ENCODE measurements around the gene ACACA. TPM values are rescaled to one million over a fixed set of nuclear protein-coding genes. Genes with fewer than 3 reads are reported as not detected.
A peak's percentile ranks its signal among the peaks of the same experiment; 100 is the strongest.

ACACA gene
- total RNA-seq, 8 experiments from 2014 or later, result 38.5 to 94.5 (median 47.3) TPM

GRCh38 chr17:37142294-37142896, 264.2 kb downstream of the ACACA start:
- in situ Hi-C loops (cut with MboI; ENCODE audit: low pct_unique_long_range_greater_than_20kb in 2 of 9, low sequenced_read_pairs in 9 of 9, unreplicated experiment in 9 of 9), result no loop called here
- Histone ChIP-seq H3K27ac (no peak overlapping the region), H3K4me3 (no peak overlapping the region), H3K4me1 (replicated peaks in 1 of 2) (peaks cover 27 to 48% of the 10 kb centered on the region in 2 donors)
- ATAC-seq (replicated peaks in 6 of 8), result no peak
- 70 to 100% (median 90%) methylated on average over 2 to 5 of the region's 5 CpGs; no CpG with 5 or more reads in 2 of the 10 experiments for WGBS, 10 experiments

DNA sequence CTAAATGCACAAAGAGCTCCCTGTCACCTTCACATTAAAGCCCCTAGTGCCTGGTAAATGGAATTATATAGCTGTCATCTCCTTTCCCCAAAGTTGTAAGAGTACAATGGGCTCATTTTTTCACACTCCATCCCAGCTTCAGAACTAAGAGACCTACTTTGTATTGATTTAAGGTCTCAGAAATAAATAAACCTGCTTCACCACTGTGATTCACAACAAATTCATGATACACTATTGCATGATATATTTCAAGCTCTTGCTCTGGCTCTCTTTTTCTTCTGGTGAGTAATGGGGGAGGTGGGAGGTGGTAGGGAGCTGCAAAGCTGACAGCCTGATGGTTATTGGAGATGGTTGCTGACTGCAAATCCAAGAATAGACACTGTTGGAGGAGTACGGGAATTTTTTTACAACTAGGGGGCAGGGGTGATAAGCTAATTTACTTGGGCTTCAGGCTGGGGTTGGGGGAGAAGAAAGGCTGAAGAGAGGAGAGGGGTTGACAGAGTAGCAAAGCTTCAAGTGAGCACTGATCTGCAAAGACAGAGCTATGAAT, 268.0 kb downstream of the ACACA start:
- H3K4me3 ChIP-seq, result no peak overlapping the region
- in situ Hi-C loops (cut with MboI; ENCODE audit: low pct_unique_long_range_greater_than_20kb in 2 of 9, low sequenced_read_pairs in 9 of 9, unreplicated experiment in 9 of 9), result no loop called here
- peak overlapping the region in 1 of 2 donors; percentile 4 for H3K27ac ChIP-seq
- peaks cover 31 to 50% of the 10 kb centered on the region in 2 donors for H3K4me1 ChIP-seq (replicated peaks in 1 of 2)
- ATAC-seq (replicated peaks in 6 of 8), result peak in 6 of 8 experiments; percentile 43 to 88 (median 86)
- 40 to 60% methylated on average over 1 of the region's 1 CpG; no CpG with 5 or more reads in 8 of the 10 experiments for WGBS, 10 experiments

- H3K4me3 ChIP-seq, result no peak overlapping the region
- peak; percentile 4 to 94 (median 31) for ATAC-seq (replicated peaks in 6 of 8)
- H3K27ac ChIP-seq, result no peak overlapping the region
- 57 to 97% (median 86%) methylated on average over 3 to 6 of the region's 6 CpGs for WGBS, 10 experiments
- H3K4me1 ChIP-seq (replicated peaks in 1 of 2), result peaks cover 37 to 56% of the 10 kb centered on the region in 2 donors
- in situ Hi-C loops (cut with MboI; ENCODE audit: low pct_unique_long_range_greater_than_20kb in 2 of 9, low sequenced_read_pairs in 9 of 9, unreplicated experiment in 9 of 9), result no loop called here
Observed at GRCh38 chr17:37137906-37138514, 268.6 kb downstream of the ACACA start.

DNA sequence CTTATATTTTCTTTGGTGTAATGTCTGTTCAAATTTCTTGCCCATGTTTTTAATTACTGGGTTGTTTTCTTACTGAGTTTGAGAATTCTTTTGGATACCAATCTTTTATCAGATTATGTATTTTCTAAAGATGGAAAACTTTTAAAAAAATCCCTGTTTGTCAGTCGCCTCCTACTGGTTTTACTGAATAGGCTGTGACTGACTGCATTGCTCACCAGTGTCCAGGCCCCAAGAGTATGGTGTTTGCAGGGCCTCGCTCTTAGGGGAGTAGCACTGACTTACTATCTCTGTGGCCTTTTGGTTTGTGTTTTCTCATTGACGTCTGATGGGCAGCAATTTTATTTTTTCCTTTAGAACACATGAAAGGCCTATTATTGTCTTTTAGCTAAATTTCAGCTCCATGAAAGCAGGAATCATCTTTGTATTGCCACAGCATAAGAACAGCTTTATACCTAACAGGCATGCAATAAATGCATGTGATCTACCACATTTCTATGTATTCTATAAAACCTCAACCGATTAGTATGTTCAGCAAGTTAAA, 269.5 kb downstream of the ACACA start:
- no peak overlapping the region for H3K27ac ChIP-seq
- in situ Hi-C loops (cut with MboI; ENCODE audit: low pct_unique_long_range_greater_than_20kb in 2 of 9, low sequenced_read_pairs in 9 of 9, unreplicated experiment in 9 of 9), result no loop called here
- no peak for ATAC-seq (replicated peaks in 6 of 8)
- no peak overlapping the region for H3K4me3 ChIP-seq
- peaks cover 46 to 62% of the 10 kb centered on the region in 2 donors for H3K4me1 ChIP-seq (replicated peaks in 1 of 2)
- 67 to 100% (median 83%) methylated on average over 1 to 4 of the region's 4 CpGs; no CpG with 5 or more reads in 1 of the 10 experiments for WGBS, 10 experiments

DNA sequence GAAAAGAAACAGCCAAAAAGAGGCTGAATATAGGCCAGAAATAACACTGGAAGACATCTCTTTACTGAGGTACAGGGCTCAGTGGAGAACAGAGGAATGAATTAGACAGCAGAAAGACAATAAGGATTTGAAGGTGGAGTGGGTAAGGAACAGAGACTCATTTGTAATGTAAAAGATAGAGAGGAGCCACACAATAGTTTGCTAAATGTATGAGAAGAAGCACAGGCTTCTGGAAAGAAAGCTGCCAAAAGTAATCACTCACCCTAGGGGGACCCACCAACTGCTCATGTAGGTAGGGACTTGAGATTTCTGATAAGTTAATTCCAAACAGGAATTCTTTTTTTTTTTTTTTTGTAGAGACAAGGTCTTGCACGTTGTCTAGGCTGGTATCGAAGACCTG, 271.1 kb downstream of the ACACA start:
- H3K27ac ChIP-seq, result no peak overlapping the region
- peaks cover 62 to 77% of the 10 kb centered on the region in 2 donors for H3K4me1 ChIP-seq (replicated peaks in 1 of 2)
- no peak for ATAC-seq (replicated peaks in 6 of 8)
- no peak overlapping the region for H3K4me3 ChIP-seq
- 59 to 87% (median 63%) methylated on average over 1 to 2 of the region's 2 CpGs; no CpG with 5 or more reads in 3 of the 10 experiments for WGBS, 10 experiments
- in situ Hi-C loops (cut with MboI; ENCODE audit: low pct_unique_long_range_greater_than_20kb in 2 of 9, low sequenced_read_pairs in 9 of 9, unreplicated experiment in 9 of 9), result no loop called here

GRCh38 chr17:37134050-37134449, 272.6 kb downstream of the ACACA start:
- Histone ChIP-seq H3K4me1 (replicated peaks in 1 of 2) (peaks cover 67 to 83% of the 10 kb centered on the region in 2 donors), H3K4me3 (no peak overlapping the region), H3K27ac (peak overlapping the region in 1 of 2 donors; percentile 46)
- ATAC-seq (replicated peaks in 6 of 8), result peak in 5 of 8 experiments; percentile 27 to 50 (median 31)
- in situ Hi-C loops (cut with MboI; ENCODE audit: low pct_unique_long_range_greater_than_20kb in 2 of 9, low sequenced_read_pairs in 9 of 9, unreplicated experiment in 9 of 9), result no loop called here
- 32 to 98% (median 38%) methylated on average over 2 to 6 of the region's 6 CpGs; no CpG with 5 or more reads in 3 of the 10 experiments for WGBS, 10 experiments

DNA sequence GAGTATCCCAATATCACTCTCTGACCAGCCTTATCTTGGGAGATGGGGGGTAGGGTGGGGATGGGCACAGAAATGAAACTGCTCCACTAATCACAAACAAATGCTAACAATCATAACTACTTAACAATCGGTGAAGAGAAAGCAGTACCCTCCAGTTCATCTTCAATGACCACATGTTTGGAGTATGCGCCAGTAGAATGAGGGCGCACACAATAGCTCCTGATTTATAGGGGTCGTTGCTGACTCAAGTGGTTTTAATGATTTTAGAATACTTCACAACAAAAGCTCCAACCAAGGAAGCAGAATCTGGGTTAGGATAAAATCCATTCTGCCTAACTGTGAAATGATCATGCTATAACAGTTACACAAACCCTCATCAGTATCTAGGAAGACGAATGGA, 273.5 kb downstream of the ACACA start:
- Histone ChIP-seq H3K27ac (no peak overlapping the region), H3K4me1 (replicated peaks in 1 of 2) (peaks cover 58 to 74% of the 10 kb centered on the region in 2 donors), H3K4me3 (no peak overlapping the region)
- in situ Hi-C loops (cut with MboI; ENCODE audit: low pct_unique_long_range_greater_than_20kb in 2 of 9, low sequenced_read_pairs in 9 of 9, unreplicated experiment in 9 of 9), result no loop called here
- WGBS, 10 experiments, result 9 to 85% (median 53%) methylated on average over 1 to 5 of the region's 5 CpGs; no CpG with 5 or more reads in 3 of the 10 experiments
- peak in 5 of 8 experiments; percentile 49 to 75 (median 64) for ATAC-seq (replicated peaks in 6 of 8)

- WGBS, 10 experiments, result 66 to 100% (median 91%) methylated on average over 3 to 16 of the region's 16 CpGs
- Histone ChIP-seq H3K4me1 (replicated peaks in 1 of 2) (peaks cover 58 to 71% of the 10 kb centered on the region in 2 donors), H3K4me3 (no peak overlapping the region), H3K27ac (peak overlapping the region in 1 of 2 donors; percentile 4)
- in situ Hi-C loops (cut with MboI; ENCODE audit: low pct_unique_long_range_greater_than_20kb in 2 of 9, low sequenced_read_pairs in 9 of 9, unreplicated experiment in 9 of 9), result no loop called here
- peak in 4 of 8 experiments; percentile 20 to 43 (median 24) for ATAC-seq (replicated peaks in 6 of 8)
Observed at GRCh38 chr17:37131669-37132611, 274.7 kb downstream of the ACACA start.

GRCh38 chr17:37130984-37131446, 275.6 kb downstream of the ACACA start:
- peak in 4 of 8 experiments; percentile 33 to 68 (median 64) for ATAC-seq (replicated peaks in 6 of 8)
- no peak overlapping the region for H3K4me3 ChIP-seq
- H3K4me1 ChIP-seq (replicated peaks in 1 of 2), result peaks cover 58 to 66% of the 10 kb centered on the region in 2 donors
- in situ Hi-C loops (cut with MboI; ENCODE audit: low pct_unique_long_range_greater_than_20kb in 2 of 9, low sequenced_read_pairs in 9 of 9, unreplicated experiment in 9 of 9), result no loop called here
- no peak overlapping the region for H3K27ac ChIP-seq
- 8 to 100% (median 40%) methylated on average over 1 to 2 of the region's 3 CpGs; no CpG with 5 or more reads in 1 of the 10 experiments for WGBS, 10 experiments

- in situ Hi-C loops (cut with MboI; ENCODE audit: low pct_unique_long_range_greater_than_20kb in 2 of 9, low sequenced_read_pairs in 9 of 9, unreplicated experiment in 9 of 9), result no loop called here
- Histone ChIP-seq H3K27ac (no peak overlapping the region), H3K4me3 (no peak overlapping the region), H3K4me1 (replicated peaks in 1 of 2) (peaks cover 5 to 19% of the 10 kb centered on the region in 2 donors)
- 61 to 100% (median 100%) methylated on average over 1 to 4 of the region's 4 CpGs; no CpG with 5 or more reads in 3 of the 10 experiments for WGBS, 10 experiments
- ATAC-seq (replicated peaks in 6 of 8), result no peak
Observed at GRCh38 chr17:37124821-37125173, 281.8 kb downstream of the ACACA start.

DNA sequence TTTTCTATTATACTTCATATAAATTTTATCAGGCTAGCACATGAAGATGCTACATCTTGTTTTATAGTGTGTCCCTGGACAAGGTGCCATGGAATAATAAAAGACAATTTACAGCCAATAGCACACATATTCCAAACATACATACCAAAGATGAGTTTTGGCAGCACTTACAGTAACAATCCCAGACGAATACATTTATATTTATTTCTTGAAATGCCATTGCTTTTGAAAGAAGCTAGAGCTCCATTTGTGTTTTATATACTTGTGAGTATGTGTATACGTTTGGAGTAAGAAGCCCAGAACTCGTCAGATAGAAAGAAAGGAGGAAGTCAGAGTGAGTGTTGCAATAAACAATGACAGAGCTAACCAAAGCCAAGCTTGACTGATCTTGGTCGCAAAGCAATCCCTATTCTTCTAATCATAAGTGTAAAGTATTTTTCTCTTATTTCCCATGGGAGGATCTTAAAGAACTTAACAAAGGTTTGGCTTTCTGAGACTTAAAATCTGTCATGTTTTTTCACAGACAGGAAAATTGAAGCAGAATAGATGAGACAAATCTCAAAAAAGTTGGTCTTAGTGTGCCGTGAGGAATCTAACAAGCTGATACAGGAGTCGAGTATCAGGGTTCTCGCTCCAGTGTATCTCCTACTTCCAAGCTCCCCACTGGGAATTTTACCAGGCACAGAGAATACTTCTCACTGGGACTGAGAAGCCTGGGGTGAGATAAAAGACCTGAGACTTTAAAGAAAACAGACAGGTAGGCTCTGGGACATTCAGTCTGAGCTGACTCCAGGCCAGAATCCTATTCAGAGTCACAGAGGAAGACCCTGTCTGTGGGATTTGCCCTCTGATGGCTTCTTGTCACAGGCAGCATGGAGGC, 282.5 kb downstream of the ACACA start:
- WGBS, 10 experiments, result 32 to 100% (median 82%) methylated on average over 2 to 7 of the region's 7 CpGs
- no peak overlapping the region for H3K27ac ChIP-seq
- peaks cover 3 to 15% of the 10 kb centered on the region in 2 donors for H3K4me1 ChIP-seq (replicated peaks in 1 of 2)
- no peak for ATAC-seq (replicated peaks in 6 of 8)
- H3K4me3 ChIP-seq, result no peak overlapping the region
- in situ Hi-C loops (cut with MboI; ENCODE audit: low pct_unique_long_range_greater_than_20kb in 2 of 9, low sequenced_read_pairs in 9 of 9, unreplicated experiment in 9 of 9), result no loop called here

Measured in motor neuron (in vitro differentiated cells).